Ascending aorta (tissue), 2 donors: Measurements from ENCODE around the gene ZNF367. TPM values are rescaled to one million over a fixed set of nuclear protein-coding genes. Genes with fewer than 3 reads are reported as not detected.

Source experiments
- DNase-seq, 2 donors: peaks; one replicate each; pipeline ENCODE4 v3.0.0-alpha.2; 2019; ENCODE audit warnings: low spot score in 2 of 2
- H3K27ac ChIP-seq, 2 donors: fragments of 200-600 bp; sonication (generic); one replicate each; pipeline ENCODE4 v1.5.1; 2016 to 2017; ENCODE audit warnings: mild to moderate bottlenecking in 1 of 2
- H3K27me3 ChIP-seq: fragments of 200-600 bp; sonication (generic); one replicate; pipeline ENCODE4 v1.5.1; 2017
- H3K36me3 ChIP-seq, 2 donors: fragments of 200-600 bp; sonication (generic); one replicate each; pipeline ENCODE4 v1.5.1; 2016
- H3K4me1 ChIP-seq, 2 donors: fragments of 200-600 bp; sonication (generic); one replicate each; pipeline ENCODE4 v1.5.1; 2016 to 2017; ENCODE audit warnings: mild to moderate bottlenecking in 1 of 2
- H3K4me3 ChIP-seq, 2 donors: fragments of 200-600 bp; sonication (generic); one replicate each; pipeline ENCODE4 v1.5.1; 2016 to 2017; ENCODE audit warnings: mild to moderate bottlenecking in 1 of 2
- H3K9me3 ChIP-seq, 2 donors: fragments of 200-600 bp; sonication (generic); one replicate each; pipeline ENCODE4 v1.5.1; 2016
- intact Hi-C: fragments of 100-400 bp; cut with DNase I; formaldehyde crosslinking; loops from one replicate; pipeline ENCODE4 v1.15.1; 2023
- total RNA-seq: library from RNA; depleted of rRNA; stranded (reverse); fragments of >200 nt; gene quantifications from one replicate; pipeline ENCODE4 v1.1.0, GENCODE V29; 2016
- TF ChIP-seq, protein P1 (sequence below), 3 experiments: fragments of 200-600 bp in 2 of 3; fragments of 450-650 bp in 1 of 3; sonication (generic) in 2 of 3; IDR thresholded peaks; one replicate each; pipeline ENCODE4 v1.5.1; 2016 to 2019; ENCODE audit warnings: antibody characterized with exemption in 3 of 3, mild to moderate bottlenecking in 1 of 3, moderate library complexity in 1 of 3

The ZNF367 gene
- total RNA-seq, 1 donor from 2014 or later: 3.9 TPM

DNA sequence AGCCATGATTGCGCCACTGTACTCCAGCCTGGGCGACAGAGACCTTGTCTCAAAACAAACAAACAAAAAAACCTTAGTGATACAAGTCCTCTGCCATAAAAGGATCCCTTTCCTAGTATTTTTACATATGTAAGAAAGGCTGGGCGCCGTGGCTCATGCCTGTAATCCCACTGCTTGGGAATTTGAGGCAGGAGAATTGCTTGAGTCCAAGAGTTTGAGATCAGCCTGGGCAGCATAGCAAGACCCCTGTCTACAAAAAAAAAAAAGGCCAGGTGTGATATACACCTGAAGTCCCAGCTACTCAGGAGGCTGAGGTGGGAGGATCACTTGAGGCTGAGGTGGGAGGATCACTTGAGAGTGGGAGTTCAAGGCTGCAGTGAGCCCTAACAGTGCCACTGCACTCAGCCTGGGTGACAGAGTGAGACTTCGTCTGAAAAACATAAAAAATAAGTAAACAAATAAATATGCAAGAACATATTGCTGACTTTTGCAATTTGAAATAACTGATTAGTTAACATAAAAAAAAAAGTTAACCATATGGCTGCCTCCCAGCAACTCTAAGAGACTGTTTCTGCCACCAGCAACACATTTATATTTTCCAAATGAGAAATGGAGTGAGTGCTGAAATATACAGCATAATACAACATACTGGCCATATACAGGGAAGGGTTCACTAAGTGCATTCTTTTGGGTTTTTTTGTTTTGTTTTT, 6.9 kb downstream of the ZNF367 start:
- Histone ChIP-seq H3K4me1 (no peaks in the 10 kb centered on the region), H3K27ac (no peak overlapping the region), H3K36me3 (no peaks in the 10 kb centered on the region), H3K9me3 (no peaks in the 10 kb centered on the region), H3K4me3 (no peak overlapping the region), H3K27me3 (no peaks in the 10 kb centered on the region)
- DNase-seq: no peak
- TF ChIP-seq, protein P1, sequence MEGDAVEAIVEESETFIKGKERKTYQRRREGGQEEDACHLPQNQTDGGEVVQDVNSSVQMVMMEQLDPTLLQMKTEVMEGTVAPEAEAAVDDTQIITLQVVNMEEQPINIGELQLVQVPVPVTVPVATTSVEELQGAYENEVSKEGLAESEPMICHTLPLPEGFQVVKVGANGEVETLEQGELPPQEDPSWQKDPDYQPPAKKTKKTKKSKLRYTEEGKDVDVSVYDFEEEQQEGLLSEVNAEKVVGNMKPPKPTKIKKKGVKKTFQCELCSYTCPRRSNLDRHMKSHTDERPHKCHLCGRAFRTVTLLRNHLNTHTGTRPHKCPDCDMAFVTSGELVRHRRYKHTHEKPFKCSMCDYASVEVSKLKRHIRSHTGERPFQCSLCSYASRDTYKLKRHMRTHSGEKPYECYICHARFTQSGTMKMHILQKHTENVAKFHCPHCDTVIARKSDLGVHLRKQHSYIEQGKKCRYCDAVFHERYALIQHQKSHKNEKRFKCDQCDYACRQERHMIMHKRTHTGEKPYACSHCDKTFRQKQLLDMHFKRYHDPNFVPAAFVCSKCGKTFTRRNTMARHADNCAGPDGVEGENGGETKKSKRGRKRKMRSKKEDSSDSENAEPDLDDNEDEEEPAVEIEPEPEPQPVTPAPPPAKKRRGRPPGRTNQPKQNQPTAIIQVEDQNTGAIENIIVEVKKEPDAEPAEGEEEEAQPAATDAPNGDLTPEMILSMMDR (IDR thresholded peaks at IDR 0.05): no peak
- intact Hi-C loops: no loop called here

DNA sequence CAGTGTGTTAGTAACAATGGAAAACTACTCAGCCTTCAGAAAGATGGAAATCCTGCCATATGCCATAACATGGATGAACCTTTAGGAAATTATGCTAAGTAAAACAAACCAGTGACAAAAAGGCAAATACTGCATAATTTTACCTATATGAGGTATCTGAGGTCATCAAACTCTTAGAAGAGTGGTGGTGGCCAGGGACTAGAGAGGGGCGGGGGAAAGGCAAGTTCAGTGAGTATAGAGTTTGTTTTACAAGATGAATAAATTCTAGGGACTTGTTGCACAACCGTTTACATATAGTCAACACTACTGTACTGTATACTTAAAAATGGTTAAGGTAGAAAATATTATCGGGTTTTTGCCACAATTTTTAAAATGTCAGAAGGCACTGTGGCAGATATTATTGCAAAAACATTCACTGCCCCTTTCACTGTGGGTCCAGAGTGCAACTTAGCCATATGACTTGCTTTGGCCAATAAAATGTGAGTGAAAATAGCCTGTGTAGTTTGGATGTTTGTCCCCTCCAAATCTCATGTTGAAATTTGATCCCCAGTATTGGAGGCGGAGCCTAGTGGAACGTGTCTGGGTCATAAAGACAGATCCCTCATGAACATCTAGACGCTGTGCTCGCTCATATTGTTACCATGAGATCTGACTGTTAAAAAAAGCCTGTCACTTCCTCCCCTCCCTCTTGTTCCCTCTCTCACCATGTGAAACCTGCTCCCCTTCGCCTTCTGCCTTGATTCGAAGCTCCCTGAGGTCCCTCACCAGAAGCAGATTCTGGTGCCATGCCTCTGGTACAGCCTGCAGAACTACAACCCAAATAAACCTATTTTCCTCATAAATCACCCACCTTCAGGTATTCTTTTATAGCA, 9.5 kb downstream of the ZNF367 start:
- Histone ChIP-seq H3K9me3 (no peaks in the 10 kb centered on the region), H3K27ac (no peak overlapping the region), H3K4me3 (no peak overlapping the region), H3K27me3 (no peaks in the 10 kb centered on the region), H3K4me1 (no peaks in the 10 kb centered on the region), H3K36me3 (no peaks in the 10 kb centered on the region)
- TF ChIP-seq, protein P1 (IDR thresholded peaks at IDR 0.05): no peak
- intact Hi-C loops: no loop called here
- DNase-seq: no peak

DNA sequence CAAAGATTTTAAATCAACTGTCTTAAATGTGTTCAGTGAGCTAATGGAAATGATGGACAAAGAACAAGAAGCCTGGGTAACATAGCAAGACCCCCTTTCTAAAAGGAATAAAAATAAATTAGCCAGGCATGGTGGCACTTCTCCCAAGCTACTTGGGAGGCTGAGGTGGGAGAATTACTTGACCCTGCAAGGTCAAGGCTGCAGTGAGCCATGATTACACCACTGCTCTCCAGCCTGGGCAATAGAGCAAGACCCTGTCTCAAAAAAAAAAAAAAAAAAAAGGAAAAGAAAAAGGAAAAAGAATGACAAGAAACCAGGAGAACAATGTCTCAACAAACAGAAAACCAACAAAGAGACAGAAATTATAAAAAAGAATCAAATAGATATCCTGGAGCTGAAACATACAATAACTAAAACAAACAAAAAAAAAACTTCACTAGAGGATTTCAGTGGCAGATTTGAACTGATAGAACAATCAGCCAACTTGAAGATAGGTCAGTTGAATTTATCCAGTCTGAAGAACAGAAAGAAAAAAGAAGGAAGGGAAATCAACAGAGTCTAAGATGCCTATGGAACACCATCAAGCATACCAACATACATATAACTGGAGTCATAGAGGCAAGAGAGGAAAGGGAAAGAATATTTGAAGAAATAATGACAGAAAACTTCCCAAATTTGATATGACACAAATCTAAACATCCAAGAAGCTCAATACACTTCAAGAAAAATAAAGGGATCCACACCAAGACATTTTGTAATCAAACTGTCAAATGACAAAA, 17.8 kb downstream of the ZNF367 start:
- intact Hi-C loops: no loop called here
- no peaks in the 10 kb centered on the region for H3K9me3 ChIP-seq

DNA sequence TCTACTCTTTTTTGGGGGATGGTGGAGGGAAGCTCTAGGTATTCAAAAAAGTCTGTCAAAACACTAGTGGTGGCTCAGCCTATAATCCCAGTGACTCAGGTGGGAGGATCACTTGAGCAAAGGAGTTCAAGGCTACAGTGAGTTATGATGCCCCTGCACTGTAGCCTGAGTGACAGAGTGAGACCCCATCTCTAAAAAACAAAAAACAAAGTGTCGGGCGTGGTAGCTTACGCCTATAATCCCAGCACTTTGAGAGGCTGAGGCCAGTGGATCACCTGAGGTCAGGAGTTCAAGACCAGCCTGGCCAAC, 18.9 kb downstream of the ZNF367 start:
- H3K4me1 ChIP-seq: no peaks in the 10 kb centered on the region
- no peak overlapping the region for H3K4me3 ChIP-seq
- intact Hi-C loops: no loop called here
- H3K36me3 ChIP-seq: no peaks in the 10 kb centered on the region
- H3K27ac ChIP-seq: no peak overlapping the region
- H3K27me3 ChIP-seq: no peaks in the 10 kb centered on the region
- H3K9me3 ChIP-seq: no peaks in the 10 kb centered on the region
- no peak for DNase-seq
- TF ChIP-seq, protein P1 (IDR thresholded peaks at IDR 0.05): no peak

More for the DNA sequence above, 17.8 kb downstream of the ZNF367 start:
- no peaks in the 10 kb centered on the region for H3K4me1 ChIP-seq
- no peak overlapping the region for H3K4me3 ChIP-seq
- DNase-seq: no peak
- no peaks in the 10 kb centered on the region for H3K36me3 ChIP-seq
- no peaks in the 10 kb centered on the region for H3K27me3 ChIP-seq
- H3K27ac ChIP-seq: no peak overlapping the region
- TF ChIP-seq, protein P1 (IDR thresholded peaks at IDR 0.05): no peak

DNA sequence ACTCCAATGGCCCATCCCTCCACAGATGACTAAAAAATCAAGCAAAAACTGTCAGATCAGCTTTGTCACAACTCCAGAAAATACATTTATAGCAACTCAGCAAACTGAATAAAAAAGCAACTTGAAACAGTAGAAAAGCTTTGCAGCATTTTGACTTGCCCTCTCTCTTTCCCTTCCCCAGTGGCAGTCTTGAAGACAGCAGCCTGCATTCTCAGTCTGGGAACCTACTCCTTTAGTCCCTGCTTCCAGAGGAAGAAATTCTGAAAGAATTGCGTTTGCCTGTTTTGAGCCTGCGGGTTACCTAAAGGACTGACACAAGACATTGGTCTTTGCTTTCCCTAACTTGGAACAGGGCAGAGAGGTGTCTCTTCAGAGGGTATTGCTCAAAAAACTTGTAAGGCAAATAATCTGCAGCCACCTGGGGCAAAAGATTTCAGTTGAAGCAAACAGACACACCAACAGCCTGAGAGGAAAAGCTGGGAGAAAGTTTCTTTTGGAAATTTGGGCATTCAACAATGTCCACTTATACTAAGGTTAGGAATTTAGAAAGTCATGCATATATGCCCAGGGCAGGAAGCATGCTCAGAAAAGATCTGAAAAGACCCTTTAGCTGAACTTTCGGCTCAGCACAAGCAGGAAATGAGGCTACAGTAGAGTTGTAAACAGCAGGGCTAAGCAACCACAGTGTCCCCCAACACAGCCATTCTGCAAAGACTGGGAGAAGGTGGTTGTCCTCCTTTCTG, 19.4 kb downstream of the ZNF367 start:
- TF ChIP-seq, protein P1 (IDR thresholded peaks at IDR 0.05): no peak
- Histone ChIP-seq H3K9me3 (no peaks in the 10 kb centered on the region), H3K4me1 (no peaks in the 10 kb centered on the region), H3K36me3 (no peaks in the 10 kb centered on the region), H3K4me3 (no peak overlapping the region), H3K27ac (no peak overlapping the region), H3K27me3 (no peaks in the 10 kb centered on the region)
- intact Hi-C loops: no loop called here
- no peak for DNase-seq
